Stimulated activated memory B cell treated with anti-CD40 and anti-IgM and Interleukin-4, amounts not matched to agents 10 μg/mL and 1 μg/mL and 100 μg/mL, for 72 hours (primary cell): ENCODE data around the gene TRIM13.
"Not testable (repeated sequence)": the region's sequence is repeated elsewhere in the genome, so short reads cannot be mapped to it uniquely, and the experiment has no call there.

ENCODE experiments used
- ATAC-seq: fragments of 150-1000 bp; cut with Tn5 transposase; 2 replicates; pipeline ENCODE4 v1.10.0; 2021
- H3K27ac Mint-ChIP-seq: one replicate; pipeline ENCODE4 v1.8.0; 2022; ENCODE audit warnings: mild to moderate bottlenecking, mixed read lengths
- H3K27me3 Mint-ChIP-seq: one replicate; pipeline ENCODE4 v1.8.0; 2022; ENCODE audit warnings: mixed read lengths
- H3K36me3 Mint-ChIP-seq: one replicate; pipeline ENCODE4 v1.8.0; 2022; ENCODE audit warnings: mixed read lengths
- H3K4me1 Mint-ChIP-seq: one replicate; pipeline ENCODE4 v1.8.0; 2022; ENCODE audit warnings: mixed read lengths
- H3K4me3 Mint-ChIP-seq: one replicate; pipeline ENCODE4 v1.8.0; 2022; ENCODE audit warnings: mild to moderate bottlenecking, moderate library complexity, mixed read lengths
- H3K9me3 Mint-ChIP-seq: one replicate; pipeline ENCODE4 v1.8.0; 2022; ENCODE audit warnings: mixed read lengths

TRIM13 gene

GRCh38 chr13:49996951-49997895 lies at the start of gene TRIM13:
TRIM13 (plus strand) TSS chr13:49997042; CDS start chr13:50011941, 14,899 bp downstream.
- H3K27ac Mint-ChIP-seq = peak within 1 kb of the TSS; percentile 96

GRCh38 chr13:49948777-49949270 lies 48.0 kb upstream of the TRIM13 start:
- not testable (repeated sequence) for H3K4me3 Mint-ChIP-seq, H3K27ac Mint-ChIP-seq, ATAC-seq, H3K36me3 Mint-ChIP-seq, H3K9me3 Mint-ChIP-seq, H3K4me1 Mint-ChIP-seq, H3K27me3 Mint-ChIP-seq

More at GRCh38 chr13:49996951-49997895, at the start of gene TRIM13:
- peaks cover 21% of the 10 kb centered on the region for H3K36me3 Mint-ChIP-seq
- H3K9me3 Mint-ChIP-seq = no peaks in the 10 kb centered on the region
- H3K4me1 Mint-ChIP-seq = peaks cover 41% of the 10 kb centered on the region
- peak within 1 kb of the TSS; percentile 91 for H3K4me3 Mint-ChIP-seq
- peak; percentile 87 for ATAC-seq
- no peaks in the 10 kb centered on the region for H3K27me3 Mint-ChIP-seq

- Mint-ChIP-seq H3K27me3 (no peaks in the 10 kb centered on the region), H3K36me3 (no peaks in the 10 kb centered on the region), H3K4me1 (peaks cover 10% of the 10 kb centered on the region), H3K4me3 (no peak overlapping the region), H3K27ac (no peak overlapping the region), H3K9me3 (no peaks in the 10 kb centered on the region)
- no peak for ATAC-seq
Measured at GRCh38 chr13:49951754-49952535, 44.9 kb upstream of the TRIM13 start.

- Mint-ChIP-seq H3K9me3 (no peaks in the 10 kb centered on the region), H3K27me3 (no peaks in the 10 kb centered on the region), H3K27ac (no peak overlapping the region), H3K4me1 (peaks cover 10% of the 10 kb centered on the region), H3K4me3 (no peak overlapping the region), H3K36me3 (no peaks in the 10 kb centered on the region)
- no peak for ATAC-seq
Measured at GRCh38 chr13:49953560-49953959, 43.3 kb upstream of the TRIM13 start.

DNA sequence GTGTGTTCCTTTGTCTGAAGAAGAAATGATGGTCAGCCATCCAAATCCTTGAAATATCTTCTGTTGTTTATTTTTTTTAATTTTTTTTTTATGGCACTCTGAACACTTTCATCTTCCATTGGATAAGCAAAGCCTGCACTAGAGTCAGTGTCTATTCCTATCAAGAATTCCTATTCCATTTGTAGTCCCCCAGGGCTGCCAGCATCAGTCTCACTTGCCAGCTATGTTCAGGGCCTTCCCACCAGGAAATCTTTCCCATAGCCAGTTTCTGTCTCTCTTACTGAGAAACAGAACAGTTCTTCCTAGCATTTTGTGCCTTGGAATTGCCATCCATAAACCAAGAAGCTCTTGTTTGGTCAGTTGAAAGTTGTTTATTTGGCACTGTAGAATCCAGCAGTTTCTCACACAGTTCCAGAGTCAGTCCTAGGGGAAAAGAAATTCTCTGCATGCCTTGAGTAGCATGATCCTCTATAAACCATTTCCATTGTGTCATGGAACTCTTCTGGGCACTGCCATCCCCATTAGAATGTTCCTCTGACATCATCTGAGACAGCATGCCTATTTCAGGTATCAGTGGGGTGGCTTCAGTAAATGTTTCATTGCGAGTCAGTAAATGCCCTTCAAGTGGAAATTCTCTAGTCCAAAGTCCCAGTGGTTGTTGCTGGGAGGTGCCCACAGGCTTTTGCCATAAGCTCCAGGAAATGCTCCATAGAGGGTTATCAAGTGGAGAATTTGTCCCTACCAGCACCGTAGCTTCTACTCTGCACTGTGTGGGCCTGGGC lies 42.0 kb upstream of the TRIM13 start:
- Mint-ChIP-seq H3K27ac (no peak overlapping the region), H3K4me3 (no peak overlapping the region), H3K27me3 (no peaks in the 10 kb centered on the region), H3K9me3 (no peaks in the 10 kb centered on the region), H3K36me3 (peaks cover 9% of the 10 kb centered on the region), H3K4me1 (peaks cover 10% of the 10 kb centered on the region)
- no peak for ATAC-seq

DNA sequence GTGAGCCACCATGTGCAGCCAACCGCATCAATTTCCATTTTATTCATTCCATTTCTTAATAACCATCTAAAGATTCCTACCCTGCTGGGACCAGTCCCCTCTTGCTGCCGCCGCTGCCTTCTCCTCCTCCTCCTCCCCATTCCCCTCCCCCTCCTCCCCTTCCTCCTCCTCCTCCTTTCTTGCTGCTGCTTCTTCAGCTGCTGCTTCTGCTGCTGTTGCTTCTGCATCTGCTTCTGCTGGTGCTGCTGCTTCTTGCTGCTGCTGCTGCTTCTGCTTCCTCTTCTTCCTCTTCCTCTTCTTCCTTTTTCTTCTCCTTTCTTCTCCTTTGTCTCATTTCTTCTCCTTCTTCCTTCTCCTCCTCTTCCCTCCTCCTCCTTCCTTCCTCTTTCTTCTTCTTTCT lies 40.7 kb upstream of the TRIM13 start:
- Mint-ChIP-seq H3K9me3 (no peaks in the 10 kb centered on the region), H3K4me1 (peaks cover 10% of the 10 kb centered on the region), H3K36me3 (peaks cover 18% of the 10 kb centered on the region), H3K27me3 (no peaks in the 10 kb centered on the region), H3K4me3 (no peak overlapping the region), H3K27ac (no peak overlapping the region)
- no peak for ATAC-seq

- no peak for ATAC-seq
- Mint-ChIP-seq H3K4me1 (peaks cover 10% of the 10 kb centered on the region), H3K27me3 (no peaks in the 10 kb centered on the region), H3K9me3 (peaks cover 4% of the 10 kb centered on the region), H3K36me3 (peaks cover 31% of the 10 kb centered on the region), H3K4me3 (no peak overlapping the region), H3K27ac (no peak overlapping the region)
Measured at GRCh38 chr13:49958321-49958720, 38.5 kb upstream of the TRIM13 start.

DNA sequence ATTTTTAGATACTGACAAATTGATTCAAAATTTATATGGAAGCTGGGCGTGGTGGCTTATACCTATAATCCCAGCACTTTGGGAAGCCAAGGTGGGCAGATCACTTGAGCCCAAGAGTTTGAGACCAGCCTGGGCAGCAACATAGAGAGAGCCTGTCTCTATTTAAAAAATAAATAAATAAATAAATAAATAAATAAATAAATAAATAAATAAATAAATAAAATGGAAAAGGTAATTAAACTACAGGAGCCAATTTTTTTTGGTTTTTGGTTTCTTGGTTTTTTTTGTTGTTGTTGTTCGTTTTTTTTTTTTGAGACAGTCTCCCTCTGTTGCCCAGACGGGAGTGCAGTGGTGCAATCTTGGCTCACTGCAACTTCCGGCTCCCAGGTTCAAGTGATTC lies 29.4 kb upstream of the TRIM13 start:
- Mint-ChIP-seq H3K27me3 (no peaks in the 10 kb centered on the region), H3K4me1 (no peaks in the 10 kb centered on the region), H3K27ac (no peak overlapping the region), H3K4me3 (no peak overlapping the region), H3K36me3 (peaks cover 44% of the 10 kb centered on the region), H3K9me3 (peaks cover 20% of the 10 kb centered on the region)
- ATAC-seq = no peak

- ATAC-seq = no peak
- Mint-ChIP-seq H3K4me1 (no peaks in the 10 kb centered on the region), H3K27ac (no peak overlapping the region), H3K9me3 (no peaks in the 10 kb centered on the region), H3K36me3 (peaks cover 5% of the 10 kb centered on the region), H3K27me3 (no peaks in the 10 kb centered on the region), H3K4me3 (no peak overlapping the region)
Measured at GRCh38 chr13:49972709-49973108, 24.1 kb upstream of the TRIM13 start.

DNA sequence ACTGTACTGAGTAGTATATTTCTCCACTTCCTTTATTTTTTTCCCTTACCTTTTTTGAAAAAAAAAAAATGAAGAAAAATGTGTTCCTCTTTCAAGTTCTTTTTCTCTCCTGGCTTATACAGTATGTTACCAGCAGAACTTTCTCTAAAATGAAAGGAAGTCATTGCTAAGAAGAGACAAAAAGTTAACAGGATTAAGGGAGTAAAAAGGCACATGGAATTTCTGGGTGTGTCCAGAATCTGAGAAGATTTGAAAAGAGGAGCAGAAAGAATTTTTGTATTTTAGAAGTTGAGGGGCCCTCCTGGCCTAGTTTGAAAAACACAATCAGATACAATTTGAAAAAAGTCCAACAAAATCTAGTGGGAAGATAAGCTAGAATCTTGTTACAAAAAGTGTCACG lies 21.0 kb upstream of the TRIM13 start:
- H3K27me3 Mint-ChIP-seq = no peaks in the 10 kb centered on the region
- H3K36me3 Mint-ChIP-seq = no peaks in the 10 kb centered on the region
- no peak for ATAC-seq
- H3K4me3 Mint-ChIP-seq = no peak overlapping the region
- no peaks in the 10 kb centered on the region for H3K4me1 Mint-ChIP-seq
- no peaks in the 10 kb centered on the region for H3K9me3 Mint-ChIP-seq
- no peak overlapping the region for H3K27ac Mint-ChIP-seq

DNA sequence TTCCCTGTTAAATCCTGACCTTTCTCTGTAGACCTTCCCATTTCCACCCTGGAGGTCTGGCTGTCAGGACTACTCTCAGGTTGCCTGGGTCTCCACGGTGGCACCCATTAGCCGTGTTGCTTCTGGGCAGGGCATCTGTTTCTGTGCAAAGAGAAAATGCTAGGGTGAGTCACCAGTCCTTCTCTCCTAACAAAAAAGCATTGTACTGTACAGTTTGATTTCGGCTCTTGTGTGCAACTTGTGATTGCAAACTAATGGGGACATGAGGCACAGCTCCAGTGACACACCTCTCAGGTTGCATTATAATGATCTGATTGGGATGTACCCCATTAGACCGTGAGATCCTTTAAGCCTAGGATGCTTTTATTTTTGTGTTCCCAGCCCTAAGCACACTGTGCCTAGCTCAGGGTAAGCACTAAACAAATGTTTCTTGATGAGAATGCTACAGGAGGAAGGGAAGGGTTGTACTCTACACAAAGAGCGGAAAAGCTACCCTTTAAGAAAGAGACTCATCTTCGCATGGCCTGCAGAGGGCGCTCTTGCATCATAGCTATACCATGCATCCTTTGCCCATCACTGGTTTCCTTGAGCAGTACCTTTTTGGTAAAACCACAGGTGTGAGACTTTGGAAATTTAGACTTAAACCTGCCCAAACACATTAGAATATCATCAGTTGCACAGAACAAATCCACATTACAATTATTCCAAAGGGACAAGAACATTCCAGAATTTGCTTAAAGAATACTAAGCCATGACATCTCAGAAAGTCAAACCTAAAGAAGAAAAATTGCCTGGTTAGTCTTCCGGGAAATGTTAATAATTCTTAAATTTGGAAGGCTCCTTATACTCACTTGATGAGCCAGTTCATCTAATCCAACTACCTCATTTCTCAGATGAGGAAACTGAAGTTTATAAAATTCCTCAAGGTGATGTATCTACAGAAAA lies 20.3 kb upstream of the TRIM13 start:
- peak; percentile 78 for ATAC-seq
- no peaks in the 10 kb centered on the region for H3K27me3 Mint-ChIP-seq
- H3K36me3 Mint-ChIP-seq = peaks cover 2% of the 10 kb centered on the region
- H3K4me3 Mint-ChIP-seq = no peak overlapping the region
- H3K4me1 Mint-ChIP-seq = no peaks in the 10 kb centered on the region
- no peak overlapping the region for H3K27ac Mint-ChIP-seq
- H3K9me3 Mint-ChIP-seq = no peaks in the 10 kb centered on the region

DNA sequence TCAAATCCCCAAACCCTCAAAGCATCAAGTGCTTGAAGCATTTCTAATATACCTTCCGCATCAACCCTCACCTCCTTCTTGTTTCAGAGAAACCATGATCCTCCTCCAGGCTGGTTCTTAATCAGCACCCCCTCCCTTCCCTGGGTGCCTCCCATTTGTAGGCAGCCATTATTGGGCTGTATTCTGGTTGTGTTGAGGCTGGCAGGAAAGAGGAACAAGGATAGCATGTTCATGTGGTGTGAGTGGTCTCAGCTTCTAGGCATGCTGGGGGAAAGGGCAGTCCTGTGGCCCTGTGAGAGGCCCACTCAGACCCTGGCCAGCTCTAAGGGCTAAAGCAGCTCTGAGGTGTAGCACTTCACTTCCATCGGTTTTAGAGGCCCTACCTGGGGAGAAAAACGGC lies 18.9 kb upstream of the TRIM13 start:
- Mint-ChIP-seq H3K4me1 (no peaks in the 10 kb centered on the region), H3K27me3 (no peaks in the 10 kb centered on the region), H3K9me3 (no peaks in the 10 kb centered on the region), H3K27ac (peak overlapping the region; percentile 5), H3K36me3 (peaks cover 9% of the 10 kb centered on the region), H3K4me3 (no peak overlapping the region)
- ATAC-seq = no peak

GRCh38 chr13:49980266-49980665 lies 16.6 kb upstream of the TRIM13 start:
- no peaks in the 10 kb centered on the region for H3K4me1 Mint-ChIP-seq
- peaks cover 13% of the 10 kb centered on the region for H3K36me3 Mint-ChIP-seq
- no peaks in the 10 kb centered on the region for H3K9me3 Mint-ChIP-seq
- no peak for ATAC-seq
- no peak overlapping the region for H3K4me3 Mint-ChIP-seq
- no peak overlapping the region for H3K27ac Mint-ChIP-seq
- no peaks in the 10 kb centered on the region for H3K27me3 Mint-ChIP-seq

- no peak overlapping the region for H3K4me3 Mint-ChIP-seq
- no peaks in the 10 kb centered on the region for H3K4me1 Mint-ChIP-seq
- peaks cover 23% of the 10 kb centered on the region for H3K36me3 Mint-ChIP-seq
- H3K27ac Mint-ChIP-seq = no peak overlapping the region
- no peaks in the 10 kb centered on the region for H3K27me3 Mint-ChIP-seq
- ATAC-seq = no peak
- no peaks in the 10 kb centered on the region for H3K9me3 Mint-ChIP-seq
Measured at GRCh38 chr13:49985129-49985528, 11.7 kb upstream of the TRIM13 start.
